ENCODE data around the gene ACTR2. TPM values are rescaled to one million over a fixed set of nuclear protein-coding genes. Genes with fewer than 3 reads are reported as not detected.

Gene ACTR2
- total and polyA plus RNA-seq, 2 of the 13 experiments (the other 11 are each of a cell fraction or from before 2014, with no cell fraction given) = 51.2 to 100 TPM

DNA sequence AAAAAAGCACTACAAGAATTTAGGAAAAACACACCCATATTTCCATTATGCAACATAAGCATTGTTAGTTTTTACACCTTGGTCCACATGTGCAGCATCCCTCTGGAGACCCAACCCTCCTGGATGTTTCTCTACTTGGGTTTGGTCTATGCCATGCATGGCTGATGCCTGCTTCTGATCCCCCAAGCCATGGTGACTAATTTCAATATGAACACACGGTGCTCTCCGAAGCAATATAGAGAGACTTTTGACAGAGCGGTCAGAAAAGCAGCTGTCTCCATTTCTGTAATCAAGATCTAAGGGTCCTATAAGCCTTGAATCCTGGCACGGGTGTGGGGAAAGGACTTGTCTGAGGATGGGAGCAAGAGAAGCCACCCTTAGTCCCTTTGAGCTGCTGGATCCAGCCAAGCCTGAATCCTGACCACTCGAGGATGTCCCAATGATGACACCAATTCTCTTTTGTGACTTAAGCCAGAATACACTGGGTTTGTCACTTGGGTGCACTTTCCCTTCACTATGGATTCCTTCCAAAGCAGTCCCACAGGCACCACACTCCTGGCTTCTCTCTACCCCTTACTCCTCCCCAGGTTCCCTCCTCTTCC, 91.5 kb downstream of the ACTR2 start:
- peaks cover 28 to 71% of the 10 kb centered on the region in 2 experiments for H3K36me3 ChIP-seq (replicated peaks in 1 of 2; ENCODE audit: control insufficient read depth in 1 of 2, insufficient read depth in 2 of 2, low read length in 2 of 2)

More for the DNA sequence above, 91.5 kb downstream of the ACTR2 start:
- no peak for DNase-seq (ENCODE audit: low spot score)
- Histone ChIP-seq H3K27me3 (ENCODE audit: control insufficient read depth in 1 of 2, insufficient read depth in 2 of 2, low read length in 2 of 2) (no peaks in the 10 kb centered on the region), H3K4me1 (ENCODE audit: insufficient read depth, low read length) (peaks cover 19% of the 10 kb centered on the region), H2AFZ (ENCODE audit: low read length) (no peak overlapping the region), H3K9ac (ENCODE audit: insufficient read depth, low read depth, low read length) (no peak overlapping the region), H3K79me2 (ENCODE audit: insufficient read depth, low read length) (peaks cover 2% of the 10 kb centered on the region), H3K4me3 (replicated peaks in 1 of 3; ENCODE audit: insufficient read depth in 1 of 3, low read depth in 2 of 3, low read length in 3 of 3) (no peak overlapping the region), H4K20me1 (ENCODE audit: insufficient read depth, low read length) (peaks cover under 1% of the 10 kb centered on the region; the same call in 1 of the 2 replicates), H3K4me2 (ENCODE audit: low read depth, low read length) (no peak overlapping the region), H3K27ac (ENCODE audit: extremely low read length, insufficient read depth, low read length) (no peak overlapping the region), H3K9me3 (ENCODE audit: low read length) (no peaks in the 10 kb centered on the region)
- in situ Hi-C loops (cut with HindIII; ENCODE audit: extremely low pct_ligation_motif_present, low pct_unique_long_range_greater_than_20kb) = no loop called here
- 81% methylated on average over 5 of the region's 5 CpGs for WGBS (ENCODE audit: low lambda C conversion rate)
- ATAC-seq = no peak
- BruUV-seq (replicated peaks) = TSS peak; percentile 5
- CTCF ChIA-PET (ENCODE audit: low intra/inter-chr PET ratio, low total read pairs) = no interaction called here
- TF ChIP-seq ZMYM2 (CRISPR knock-in tag; IDR thresholded peaks at IDR 0.05) (no peak), ZNF329 (CRISPR knock-in tag; IDR thresholded peaks at IDR 0.05; ENCODE audit: low read depth) (peak; percentile 99), ZNF570 (CRISPR knock-in tag; IDR thresholded peaks at IDR 0.05; ENCODE audit: borderline replicate concordance) (no peak), RBM22 (optimal IDR thresholded peaks at IDR 0.05; ENCODE audit: low read length) (peak; percentile 46), ZNF350 (CRISPR knock-in tag; IDR thresholded peaks at IDR 0.05; ENCODE audit: borderline replicate concordance, low read depth) (peak; percentile 17; the same call in 1 of the 2 replicates)
- TF ChIP-seq, protein P1, sequence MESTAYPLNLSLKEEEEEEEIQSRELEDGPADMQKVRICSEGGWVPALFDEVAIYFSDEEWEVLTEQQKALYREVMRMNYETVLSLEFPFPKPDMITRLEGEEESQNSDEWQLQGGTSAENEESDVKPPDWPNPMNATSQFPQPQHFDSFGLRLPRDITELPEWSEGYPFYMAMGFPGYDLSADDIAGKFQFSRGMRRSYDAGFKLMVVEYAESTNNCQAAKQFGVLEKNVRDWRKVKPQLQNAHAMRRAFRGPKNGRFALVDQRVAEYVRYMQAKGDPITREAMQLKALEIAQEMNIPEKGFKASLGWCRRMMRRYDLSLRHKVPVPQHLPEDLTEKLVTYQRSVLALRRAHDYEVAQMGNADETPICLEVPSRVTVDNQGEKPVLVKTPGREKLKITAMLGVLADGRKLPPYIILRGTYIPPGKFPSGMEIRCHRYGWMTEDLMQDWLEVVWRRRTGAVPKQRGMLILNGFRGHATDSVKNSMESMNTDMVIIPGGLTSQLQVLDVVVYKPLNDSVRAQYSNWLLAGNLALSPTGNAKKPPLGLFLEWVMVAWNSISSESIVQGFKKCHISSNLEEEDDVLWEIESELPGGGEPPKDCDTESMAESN (CRISPR knock-in tag; conservative IDR thresholded peaks at IDR 0.05) = no peak
- TF ChIP-seq, protein P2, sequence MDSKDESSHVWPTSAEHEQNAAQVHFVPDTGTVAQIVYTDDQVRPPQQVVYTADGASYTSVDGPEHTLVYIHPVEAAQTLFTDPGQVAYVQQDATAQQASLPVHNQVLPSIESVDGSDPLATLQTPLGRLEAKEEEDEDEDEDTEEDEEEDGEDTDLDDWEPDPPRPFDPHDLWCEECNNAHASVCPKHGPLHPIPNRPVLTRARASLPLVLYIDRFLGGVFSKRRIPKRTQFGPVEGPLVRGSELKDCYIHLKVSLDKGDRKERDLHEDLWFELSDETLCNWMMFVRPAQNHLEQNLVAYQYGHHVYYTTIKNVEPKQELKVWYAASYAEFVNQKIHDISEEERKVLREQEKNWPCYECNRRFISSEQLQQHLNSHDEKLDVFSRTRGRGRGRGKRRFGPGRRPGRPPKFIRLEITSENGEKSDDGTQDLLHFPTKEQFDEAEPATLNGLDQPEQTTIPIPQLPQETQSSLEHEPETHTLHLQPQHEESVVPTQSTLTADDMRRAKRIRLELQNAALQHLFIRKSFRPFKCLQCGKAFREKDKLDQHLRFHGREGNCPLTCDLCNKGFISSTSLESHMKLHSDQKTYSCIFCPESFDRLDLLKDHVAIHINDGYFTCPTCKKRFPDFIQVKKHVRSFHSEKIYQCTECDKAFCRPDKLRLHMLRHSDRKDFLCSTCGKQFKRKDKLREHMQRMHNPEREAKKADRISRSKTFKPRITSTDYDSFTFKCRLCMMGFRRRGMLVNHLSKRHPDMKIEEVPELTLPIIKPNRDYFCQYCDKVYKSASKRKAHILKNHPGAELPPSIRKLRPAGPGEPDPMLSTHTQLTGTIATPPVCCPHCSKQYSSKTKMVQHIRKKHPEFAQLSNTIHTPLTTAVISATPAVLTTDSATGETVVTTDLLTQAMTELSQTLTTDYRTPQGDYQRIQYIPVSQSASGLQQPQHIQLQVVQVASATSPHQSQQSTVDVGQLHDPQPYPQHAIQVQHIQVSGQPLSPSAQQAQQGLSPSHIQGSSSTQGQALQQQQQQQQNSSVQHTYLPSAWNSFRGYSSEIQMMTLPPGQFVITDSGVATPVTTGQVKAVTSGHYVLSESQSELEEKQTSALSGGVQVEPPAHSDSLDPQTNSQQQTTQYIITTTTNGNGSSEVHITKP (CRISPR knock-in tag; IDR thresholded peaks at IDR 0.05; ENCODE audit: low read depth) = no peak
- intact Hi-C loops (cut with micrococcal nuclease; ENCODE audit: unreplicated experiment) = no loop called here
- no peak for FAIRE-seq
- POLR2A ChIA-PET = no interaction called here

All from HepG2 (cell line).